H9 (cell line): Measurements from ENCODE around the gene SLC9A7. TPM values are rescaled to one million over a fixed set of nuclear protein-coding genes. Genes with fewer than 3 reads are reported as not detected.

Experiments used
- DNase-seq: peaks from one replicate; pipeline ENCODE4 v3.0.0-alpha.2; 2017
- H2AFZ ChIP-seq: one replicate; pipeline ENCODE4 v1.6.1; 2013; ENCODE audit warnings: mild to moderate bottlenecking, low read length, control low read depth, moderate library complexity
- H2AK5ac ChIP-seq: 2 replicates; pipeline ENCODE4 v1.6.1; 2013; ENCODE audit warnings: low read length, control low read depth, mixed read lengths; ENCODE audit not compliant: insufficient read length
- H2BK120ac ChIP-seq: one replicate; pipeline ENCODE4 v1.6.1; 2013; ENCODE audit warnings: low read depth, mild to moderate bottlenecking, low read length, control low read depth, inconsistent platforms; ENCODE audit not compliant: poor library complexity, severe bottlenecking
- H2BK12ac ChIP-seq: 2 replicates; pipeline ENCODE4 v1.6.1; 2013; ENCODE audit warnings: low read length, control low read depth, mixed read lengths, low read depth; ENCODE audit not compliant: insufficient read length
- H2BK15ac ChIP-seq: 2 replicates; pipeline ENCODE4 v1.6.1; 2013; ENCODE audit warnings: low read depth, low read length, control low read depth
- H2BK20ac ChIP-seq: one replicate; pipeline ENCODE4 v1.6.1; 2013; ENCODE audit warnings: low read depth, mild to moderate bottlenecking, low read length, control low read depth, inconsistent platforms; ENCODE audit not compliant: poor library complexity, severe bottlenecking
- H2BK5ac ChIP-seq: 2 replicates; pipeline ENCODE4 v1.6.1; 2013; ENCODE audit warnings: low read length, control low read depth, mixed read lengths; ENCODE audit not compliant: insufficient read length
- H3K14ac ChIP-seq: 2 replicates; pipeline ENCODE4 v1.6.1; 2013; ENCODE audit warnings: low read length, control low read depth; ENCODE audit not compliant: insufficient read depth
- H3K18ac ChIP-seq: 2 replicates; pipeline ENCODE4 v1.6.1; 2013; ENCODE audit warnings: low read depth, mild to moderate bottlenecking, mixed read lengths, low read length, control low read depth; ENCODE audit not compliant: insufficient read length
- H3K23ac ChIP-seq: 2 replicates; pipeline ENCODE4 v1.6.1; 2013; ENCODE audit warnings: low read length, control low read depth, mixed read lengths, low read depth; ENCODE audit not compliant: insufficient read length
- H3K23me2 ChIP-seq: 2 replicates; pipeline ENCODE4 v1.6.1; 2013; ENCODE audit warnings: low read depth, mild to moderate bottlenecking, mixed read lengths, low read length, control low read depth; ENCODE audit not compliant: insufficient read length, poor library complexity, severe bottlenecking
- H3K27ac ChIP-seq: 2 replicates; pipeline ENCODE4 v1.5.1; 2013; ENCODE audit warnings: low read length, control low read depth, mixed read lengths, low read depth; ENCODE audit not compliant: insufficient read length
- H3K27me3 ChIP-seq: 2 replicates; pipeline ENCODE4 v1.6.1; 2013; ENCODE audit warnings: low read length, control low read depth, inconsistent platforms; ENCODE audit not compliant: insufficient read depth
- H3K4ac ChIP-seq: 2 replicates; pipeline ENCODE4 v1.6.1; 2013; ENCODE audit warnings: low read depth, mild to moderate bottlenecking, control low read depth, inconsistent platforms, low read length, moderate library complexity
- H3K4me1 ChIP-seq: 2 replicates; pipeline ENCODE4 v1.6.1; 2013; ENCODE audit warnings: low read length, control low read depth, inconsistent platforms; ENCODE audit not compliant: insufficient read depth
- H3K4me2 ChIP-seq: 2 replicates; pipeline ENCODE4 v1.6.1; 2013; ENCODE audit warnings: low read length, control low read depth, mixed read lengths; ENCODE audit not compliant: insufficient read length, insufficient read depth
- H3K56ac ChIP-seq: 2 replicates; pipeline ENCODE4 v1.6.1; 2013; ENCODE audit warnings: low read depth, mild to moderate bottlenecking, mixed read lengths, low read length, control low read depth; ENCODE audit not compliant: insufficient read length
- H3K79me1 ChIP-seq: 2 replicates; pipeline ENCODE4 v1.6.1; 2013; ENCODE audit warnings: low read depth, mild to moderate bottlenecking, moderate library complexity, low read length, control low read depth, inconsistent platforms; ENCODE audit not compliant: insufficient read depth, poor library complexity, severe bottlenecking
- H3K79me2 ChIP-seq: 2 replicates; pipeline ENCODE4 v1.6.1; 2013; ENCODE audit warnings: low read length, control low read depth, inconsistent platforms; ENCODE audit not compliant: insufficient read depth
- H3K9ac ChIP-seq: 2 replicates; pipeline ENCODE4 v1.6.1; 2013; ENCODE audit warnings: low read length, control low read depth, mixed read lengths; ENCODE audit not compliant: insufficient read length; ENCODE audit errors: extremely low read depth
- H3K9me3 ChIP-seq: one replicate; pipeline ENCODE4 v1.6.1; 2013; ENCODE audit warnings: low read depth, low read length, inconsistent platforms; ENCODE audit not compliant: control insufficient read depth
- H3T11ph ChIP-seq: one replicate; pipeline ENCODE4 v1.6.1; 2013; ENCODE audit warnings: mild to moderate bottlenecking, low read length, control low read depth, inconsistent platforms
- H4K20me1 ChIP-seq: one replicate; pipeline ENCODE4 v1.6.1; 2013; ENCODE audit not compliant: control insufficient read depth, insufficient read length, insufficient read depth
- H4K5ac ChIP-seq: 2 replicates; pipeline ENCODE4 v1.6.1; 2013; ENCODE audit warnings: low read depth, mild to moderate bottlenecking, mixed read lengths, low read length, control low read depth; ENCODE audit not compliant: insufficient read length
- H4K8ac ChIP-seq: replicated peaks from 2 replicates; pipeline ENCODE4 v1.6.1; 2013; ENCODE audit warnings: low read length, control low read depth, mixed read lengths, low read depth; ENCODE audit not compliant: insufficient read length
- H4K91ac ChIP-seq: 2 replicates; pipeline ENCODE4 v1.6.1; 2013; ENCODE audit warnings: low read depth, mild to moderate bottlenecking, moderate library complexity, mixed read lengths, low read length, control low read depth; ENCODE audit not compliant: insufficient read length
- H3K27ac Mint-ChIP-seq, 3 experiments: 2 replicates in 2 of 3; 3 replicates in 1 of 3; pipeline ENCODE4 v1.8.0; 2020 to 2021; ENCODE audit warnings: mixed read lengths in 3 of 3, mild to moderate bottlenecking in 1 of 3, moderate library complexity in 1 of 3
- H3K27me3 Mint-ChIP-seq: 2 replicates; pipeline ENCODE4 v1.8.0; 2021; ENCODE audit warnings: low read depth, mild to moderate bottlenecking, moderate library complexity, mixed read lengths
- H3K36me3 Mint-ChIP-seq, 3 experiments: 2 replicates in 2 of 3; 3 replicates in 1 of 3; pipeline ENCODE4 v1.8.0; 2020 to 2021; ENCODE audit warnings: low read depth in 3 of 3, mixed read lengths in 3 of 3; ENCODE audit not compliant: insufficient read depth in 1 of 3
- H3K4me1 Mint-ChIP-seq, 2 experiments: 2 replicates each; pipeline ENCODE4 v1.8.0; 2020; ENCODE audit warnings: mixed read lengths in 2 of 2
- H3K4me3 Mint-ChIP-seq, 2 experiments: 2 replicates in 1 of 2; 3 replicates in 1 of 2; pipeline ENCODE4 v1.8.0; 2020 to 2021; ENCODE audit warnings: mild to moderate bottlenecking in 2 of 2, mixed read lengths in 2 of 2, moderate library complexity in 1 of 2
- H3K9me3 Mint-ChIP-seq, 2 experiments: 2 replicates in 1 of 2; 3 replicates in 1 of 2; pipeline ENCODE4 v1.8.0; 2020; ENCODE audit warnings: mild to moderate bottlenecking in 2 of 2, mixed read lengths in 2 of 2, moderate library complexity in 1 of 2
- WGBS: extraction: QIAGEN DNeasy Blood & Tissue Kit; methylation state at CpG from one replicate; pipeline ENCODE4 v1.1.7; 2013; ENCODE audit warnings: missing lambda C conversion rate, low lambda C conversion rate, mixed read lengths; ENCODE audit not compliant: insufficient read length; ENCODE audit errors: extremely low coverage; 5-methylcytosine and 5-hydroxymethylcytosine counted together
- total RNA-seq: library from RNA; stranded (reverse); gene quantifications from 2 replicates; pipeline ENCODE4 v1.2.1, GENCODE V29; 2021
- TF ChIP-seq, protein P1 (sequence below): fragments of 200-600 bp; sonication (generic); conservative IDR thresholded peaks from 3 replicates; pipeline ENCODE4 v1.8.0; 2021; ENCODE audit warnings: antibody characterized with exemption, mild to moderate bottlenecking

SLC9A7 gene
- total RNA-seq, 1 experiment from 2014 or later = 5.9 TPM

- H2BK15ac ChIP-seq = no peak overlapping the region
These were observed 207.3 kb downstream of the SLC9A7 start for GRCh38 chrX:46551494-46552128.

More at GRCh38 chrX:46551494-46552128, 207.3 kb downstream of the SLC9A7 start:
- H2AK5ac ChIP-seq = no peak overlapping the region
- no peak overlapping the region for H3K23ac ChIP-seq
- H4K91ac ChIP-seq = no peak overlapping the region
- H3K4me2 ChIP-seq = no peak overlapping the region
- TF ChIP-seq, protein P1, sequence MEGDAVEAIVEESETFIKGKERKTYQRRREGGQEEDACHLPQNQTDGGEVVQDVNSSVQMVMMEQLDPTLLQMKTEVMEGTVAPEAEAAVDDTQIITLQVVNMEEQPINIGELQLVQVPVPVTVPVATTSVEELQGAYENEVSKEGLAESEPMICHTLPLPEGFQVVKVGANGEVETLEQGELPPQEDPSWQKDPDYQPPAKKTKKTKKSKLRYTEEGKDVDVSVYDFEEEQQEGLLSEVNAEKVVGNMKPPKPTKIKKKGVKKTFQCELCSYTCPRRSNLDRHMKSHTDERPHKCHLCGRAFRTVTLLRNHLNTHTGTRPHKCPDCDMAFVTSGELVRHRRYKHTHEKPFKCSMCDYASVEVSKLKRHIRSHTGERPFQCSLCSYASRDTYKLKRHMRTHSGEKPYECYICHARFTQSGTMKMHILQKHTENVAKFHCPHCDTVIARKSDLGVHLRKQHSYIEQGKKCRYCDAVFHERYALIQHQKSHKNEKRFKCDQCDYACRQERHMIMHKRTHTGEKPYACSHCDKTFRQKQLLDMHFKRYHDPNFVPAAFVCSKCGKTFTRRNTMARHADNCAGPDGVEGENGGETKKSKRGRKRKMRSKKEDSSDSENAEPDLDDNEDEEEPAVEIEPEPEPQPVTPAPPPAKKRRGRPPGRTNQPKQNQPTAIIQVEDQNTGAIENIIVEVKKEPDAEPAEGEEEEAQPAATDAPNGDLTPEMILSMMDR = no peak
- no peak overlapping the region for H3K9ac ChIP-seq
- H4K20me1 ChIP-seq = no peaks in the 10 kb centered on the region
- no peaks in the 10 kb centered on the region for H3K79me1 ChIP-seq
- Mint-ChIP-seq H3K27me3 (no peaks in the 10 kb centered on the region), H3K9me3 (peaks cover 64 to 67% of the 10 kb centered on the region in 2 experiments), H3K27ac (peak overlapping the region; percentile 74 to 98 (median 91)), H3K4me1 (peaks cover 16 to 20% of the 10 kb centered on the region in 2 experiments), H3K4me3 (no peak overlapping the region; a peak in 1 of 5 replicates), H3K36me3 (peaks cover 42 to 48% (median 43%) of the 10 kb centered on the region in 3 experiments)
- no peak overlapping the region for H3K56ac ChIP-seq
- H3K9me3 ChIP-seq = peaks cover 10% of the 10 kb centered on the region
- no peak overlapping the region for H2BK5ac ChIP-seq
- H2AFZ ChIP-seq = no peak overlapping the region
- H3T11ph ChIP-seq = no peak overlapping the region
- no peaks in the 10 kb centered on the region for H3K23me2 ChIP-seq
- no CpG with 5 or more reads among the region's 8 CpGs for WGBS
- peaks cover 3% of the 10 kb centered on the region; the same call in 1 of the 2 replicates for H3K79me2 ChIP-seq
- H3K27ac ChIP-seq = peak overlapping the region; percentile 71
- no peaks in the 10 kb centered on the region for H3K4me1 ChIP-seq
- H3K27me3 ChIP-seq = no peaks in the 10 kb centered on the region
- no peak overlapping the region for H2BK120ac ChIP-seq
- H2BK12ac ChIP-seq = no peak overlapping the region
- no peak overlapping the region for H3K18ac ChIP-seq
- H4K8ac ChIP-seq = no peak overlapping the region
- no peak overlapping the region for H2BK20ac ChIP-seq
- DNase-seq = peak; percentile 68
- H3K4ac ChIP-seq = no peak overlapping the region; the same call in 1 of the 2 replicates
- H4K5ac ChIP-seq = no peak overlapping the region
- no peak overlapping the region for H3K14ac ChIP-seq
